ENCODE results near the gene TCTN1. TPM values are rescaled to one million over a fixed set of nuclear protein-coding genes. Genes with fewer than 3 reads are reported as not detected.

The TCTN1 gene
- total RNA-seq, 1 donor from 2014 or later = 15.4 TPM

DNA sequence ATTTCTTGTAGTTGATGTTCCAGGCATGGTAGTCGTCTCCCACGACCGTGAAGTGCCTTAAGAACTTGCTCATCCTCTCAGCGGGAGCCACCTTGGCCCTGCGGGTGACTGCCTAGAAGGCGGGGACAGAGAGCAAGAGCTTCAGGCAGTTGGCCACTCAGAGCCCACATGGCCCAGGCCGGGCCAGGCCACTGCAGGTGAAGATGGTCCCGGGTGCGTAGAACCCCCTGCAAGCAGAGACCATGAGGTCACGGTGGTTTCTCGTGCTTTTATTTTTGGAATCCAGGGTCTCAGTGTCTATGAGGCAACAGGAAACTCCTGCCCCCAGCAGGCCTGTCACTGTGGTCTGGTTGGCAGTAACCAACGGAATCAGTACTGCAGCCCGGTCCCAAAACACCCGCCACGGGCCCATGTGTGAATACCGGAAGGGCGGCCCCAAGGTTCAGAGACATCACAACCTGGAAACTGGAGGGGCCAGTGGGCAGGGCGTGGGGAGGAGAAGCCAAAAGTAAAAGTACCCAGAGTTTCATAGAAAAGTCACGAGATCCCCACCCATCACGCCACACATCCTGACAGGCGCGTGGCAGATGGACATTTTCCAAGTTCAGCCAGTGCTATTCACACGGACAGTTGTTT is 47.5 kb downstream of the TCTN1 start:
- Mint-ChIP-seq H3K27me3 (no peaks in the 10 kb centered on the region), H3K27ac (peak overlapping the region; percentile 88), H3K4me3 (peak overlapping the region; percentile 62), H3K4me1 (peaks cover 20% of the 10 kb centered on the region), H3K9me3 (peaks cover under 1% of the 10 kb centered on the region), H3K36me3 (ENCODE audit: low read depth) (peaks cover 32% of the 10 kb centered on the region)
- intact Hi-C loops (cut with micrococcal nuclease) = loop anchor here (5.0 kb wide), 1 partner anchor 36 kb away; no protein-coding TSS in a partner anchor
- peak; percentile 79 for DNase-seq

DNA sequence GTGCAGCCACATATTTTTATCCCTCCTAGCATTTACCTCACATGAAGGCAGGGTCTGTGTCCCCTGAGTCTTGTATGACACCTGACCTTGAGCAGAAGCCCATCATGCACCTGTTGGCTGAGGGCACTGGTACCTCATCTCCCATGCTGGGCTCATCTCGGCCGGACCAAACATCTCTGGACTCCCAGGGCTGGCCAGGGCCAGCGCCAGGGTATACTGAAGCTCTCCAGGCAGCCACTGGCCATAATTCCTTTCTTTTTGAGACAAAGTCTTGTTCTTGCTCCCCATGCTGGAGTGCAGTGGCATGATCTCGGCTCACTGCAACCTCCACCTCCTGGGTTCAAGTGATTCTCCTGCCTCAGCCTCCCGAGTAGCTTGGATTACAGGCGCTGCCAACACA is 53.0 kb downstream of the TCTN1 start:
- DNase-seq = no peak
- Mint-ChIP-seq H3K27me3 (no peaks in the 10 kb centered on the region), H3K9me3 (peaks cover 4% of the 10 kb centered on the region), H3K4me1 (peaks cover 29% of the 10 kb centered on the region), H3K27ac (no peak overlapping the region), H3K36me3 (ENCODE audit: low read depth) (peaks cover 46% of the 10 kb centered on the region), H3K4me3 (no peak overlapping the region)
- intact Hi-C loops (cut with micrococcal nuclease) = no loop called here

DNA sequence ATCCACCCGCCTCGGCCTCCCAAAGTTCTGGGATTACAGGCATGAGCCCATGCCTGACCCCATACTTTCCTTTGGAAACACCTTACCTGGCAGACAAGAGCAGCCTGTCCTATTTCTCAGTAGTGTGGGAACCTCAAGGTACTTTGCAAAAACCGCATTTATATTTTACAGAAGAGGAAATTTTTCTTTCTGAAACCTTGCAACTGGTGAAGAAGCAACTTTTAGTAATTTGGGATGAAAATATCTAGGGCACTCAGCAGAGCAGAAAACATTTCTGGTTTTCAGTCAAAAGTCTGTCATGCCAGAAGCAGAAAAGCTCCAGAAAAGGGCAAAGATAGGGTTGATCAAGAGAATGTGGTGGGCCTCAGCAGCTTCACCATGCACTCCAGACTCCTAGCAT is 53.7 kb downstream of the TCTN1 start:
- peaks cover 50% of the 10 kb centered on the region for H3K36me3 Mint-ChIP-seq (ENCODE audit: low read depth)
- no peaks in the 10 kb centered on the region for H3K27me3 Mint-ChIP-seq
- H3K4me3 Mint-ChIP-seq = no peak overlapping the region
- DNase-seq = no peak
- peaks cover 29% of the 10 kb centered on the region for H3K4me1 Mint-ChIP-seq
- intact Hi-C loops (cut with micrococcal nuclease) = no loop called here
- no peak overlapping the region for H3K27ac Mint-ChIP-seq
- peaks cover 4% of the 10 kb centered on the region for H3K9me3 Mint-ChIP-seq

DNA sequence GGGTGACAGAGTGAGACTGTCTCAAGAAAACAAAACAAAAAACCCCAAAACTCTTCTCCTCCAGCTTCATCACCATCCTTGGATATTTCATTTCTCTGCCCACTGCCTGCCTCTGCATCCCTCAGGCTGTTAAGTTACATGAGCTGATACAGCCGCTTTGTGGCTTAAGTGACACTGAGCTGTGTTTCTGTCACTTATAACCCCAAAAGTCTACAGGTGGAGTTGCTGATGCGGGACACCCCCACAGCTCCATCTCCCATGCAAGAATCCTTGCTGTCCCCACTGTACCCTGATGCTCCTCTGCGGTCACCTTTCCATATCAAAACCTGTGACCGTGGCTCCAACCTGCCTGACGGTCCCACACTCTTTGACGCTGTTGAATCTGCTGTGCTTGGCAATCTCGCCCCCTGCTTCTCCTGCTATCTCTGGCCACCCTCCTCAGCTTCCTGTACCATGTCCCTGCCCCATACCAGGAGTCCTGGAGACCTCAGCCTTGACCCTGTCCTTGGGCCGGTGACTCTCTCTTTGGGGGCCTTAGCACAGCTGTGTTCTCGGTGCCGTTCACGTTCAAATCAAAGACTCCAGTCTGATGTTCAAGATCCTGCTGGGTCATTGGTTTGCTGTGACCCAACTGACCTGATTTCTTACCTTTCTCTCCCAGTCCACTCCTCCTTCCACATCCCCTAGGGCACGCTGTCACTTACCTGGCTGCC is 54.7 kb downstream of the TCTN1 start:
- Mint-ChIP-seq H3K4me1 (peaks cover 29% of the 10 kb centered on the region), H3K27me3 (no peaks in the 10 kb centered on the region), H3K4me3 (peak overlapping the region; percentile 65), H3K27ac (peak overlapping the region; percentile 90), H3K36me3 (ENCODE audit: low read depth) (peaks cover 52% of the 10 kb centered on the region), H3K9me3 (peaks cover 4% of the 10 kb centered on the region)
- intact Hi-C loops (cut with micrococcal nuclease) = no loop called here
- no peak for DNase-seq

DNA sequence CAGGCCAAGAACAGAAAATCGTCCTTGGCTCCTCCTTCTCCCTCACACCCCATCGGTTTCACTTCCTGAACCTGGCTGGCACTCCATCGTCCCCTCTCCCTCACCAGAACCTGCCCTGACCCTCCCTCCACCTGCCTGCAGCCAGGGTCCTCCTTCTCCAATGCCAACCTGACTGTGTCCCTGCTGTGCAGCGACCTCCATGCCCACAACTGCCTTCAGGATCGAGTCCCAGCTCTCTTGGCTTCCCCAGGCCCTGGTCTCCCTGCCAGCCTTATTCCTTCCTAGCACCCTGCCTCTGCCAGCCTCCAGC is 55.2 kb downstream of the TCTN1 start:
- Mint-ChIP-seq H3K36me3 (ENCODE audit: low read depth) (peaks cover 51% of the 10 kb centered on the region), H3K27me3 (no peaks in the 10 kb centered on the region), H3K4me1 (peaks cover 33% of the 10 kb centered on the region), H3K27ac (peak overlapping the region; percentile 90), H3K9me3 (peaks cover 4% of the 10 kb centered on the region), H3K4me3 (peak overlapping the region; percentile 65)
- DNase-seq = no peak
- intact Hi-C loops (cut with micrococcal nuclease) = no loop called here

DNA sequence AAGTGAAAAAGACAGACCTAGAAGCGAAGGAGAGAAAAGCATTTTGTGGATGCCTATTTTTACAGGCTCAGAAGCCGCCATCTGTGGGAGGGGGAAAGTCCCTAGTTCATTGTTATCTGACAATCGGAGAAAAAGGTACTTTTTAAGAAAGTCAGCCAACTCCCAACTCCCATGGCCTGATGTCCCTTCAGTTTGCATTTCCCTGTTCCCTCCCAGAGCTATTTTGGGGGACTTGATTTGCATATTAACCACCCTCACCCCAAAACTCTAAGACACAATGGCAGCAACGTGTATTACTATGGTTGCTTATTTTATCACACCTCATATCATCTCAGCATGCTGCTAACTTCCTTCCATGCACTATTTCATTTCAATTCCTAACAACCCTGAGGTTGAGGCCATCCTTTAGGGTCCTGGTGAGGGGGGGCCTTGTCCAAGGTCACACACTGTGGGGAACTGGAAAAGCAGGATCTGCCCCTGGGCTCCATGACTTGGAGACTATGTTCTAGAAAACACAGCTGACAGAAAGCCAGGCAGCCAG is 56.3 kb downstream of the TCTN1 start:
- Mint-ChIP-seq H3K4me1 (peaks cover 39% of the 10 kb centered on the region), H3K27ac (peak overlapping the region; percentile 90), H3K9me3 (peaks cover 10% of the 10 kb centered on the region), H3K36me3 (ENCODE audit: low read depth) (peaks cover 47% of the 10 kb centered on the region), H3K4me3 (peak overlapping the region; percentile 65), H3K27me3 (no peaks in the 10 kb centered on the region)
- intact Hi-C loops (cut with micrococcal nuclease) = loop anchor here (2.0 kb wide), 2 partner anchors 19 to 51 kb away; partner anchors contain the start of gene HVCN1
- peak; percentile 84 for DNase-seq

DNA sequence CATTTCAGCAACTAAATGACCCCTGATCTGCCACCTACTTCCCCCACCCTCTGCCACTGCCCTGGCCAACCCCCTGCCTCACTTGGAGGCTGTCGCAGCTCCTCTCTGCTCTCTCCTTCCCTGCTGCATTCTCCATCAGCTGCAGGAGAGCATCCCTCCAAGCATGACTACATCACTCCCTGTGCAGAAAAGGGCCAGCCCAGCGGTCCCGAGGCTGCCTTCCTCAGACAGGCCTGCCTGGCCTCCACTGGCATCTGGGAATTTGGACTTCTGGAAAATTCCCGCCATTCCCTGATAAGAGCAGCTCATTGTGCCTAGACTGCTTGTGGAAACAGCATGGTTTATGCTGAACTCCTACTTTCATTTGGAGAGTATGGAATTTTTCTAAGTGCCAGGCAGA is 62.2 kb downstream of the TCTN1 start:
- intact Hi-C loops (cut with micrococcal nuclease) = no loop called here
- H3K27ac Mint-ChIP-seq = no peak overlapping the region
- H3K9me3 Mint-ChIP-seq = peaks cover 6% of the 10 kb centered on the region
- DNase-seq = no peak
- H3K4me1 Mint-ChIP-seq = peaks cover 31% of the 10 kb centered on the region
- H3K27me3 Mint-ChIP-seq = no peaks in the 10 kb centered on the region
- peaks cover 28% of the 10 kb centered on the region for H3K36me3 Mint-ChIP-seq (ENCODE audit: low read depth)
- H3K4me3 Mint-ChIP-seq = no peak overlapping the region

DNA sequence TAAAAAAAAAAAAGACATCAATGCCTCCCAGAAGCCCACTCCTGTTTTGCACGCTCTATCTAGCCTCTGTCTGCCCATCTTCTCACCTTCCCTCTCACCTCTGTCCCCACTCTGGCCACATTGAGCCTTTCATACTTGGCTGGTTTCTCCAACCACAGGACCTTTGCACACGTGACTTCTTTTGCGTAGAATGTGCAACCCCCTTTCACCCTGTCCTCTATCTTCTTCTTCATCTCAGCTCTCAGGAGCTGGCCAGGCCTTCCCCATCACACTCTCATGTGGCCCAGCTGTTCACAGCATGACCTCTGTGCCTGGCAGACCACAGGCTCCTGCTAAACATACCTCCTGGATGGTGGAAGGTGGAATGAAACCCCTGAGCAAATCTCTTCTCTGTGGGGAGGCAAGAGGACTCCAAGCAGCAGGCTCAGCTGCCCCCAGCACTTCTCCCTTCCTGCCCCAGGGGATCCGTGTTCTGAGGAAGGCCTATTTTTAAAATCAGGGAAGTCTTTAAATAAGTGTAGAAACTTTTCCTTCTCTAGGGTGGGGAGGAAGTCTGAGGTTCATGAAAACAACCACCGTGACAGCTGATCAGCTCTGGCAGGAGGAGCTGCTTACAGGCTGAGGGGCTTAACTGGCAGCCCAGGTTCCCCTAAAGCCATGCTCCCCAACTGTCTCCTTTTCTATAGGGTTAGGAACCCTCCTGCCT is 63.4 kb downstream of the TCTN1 start:
- peaks cover 6% of the 10 kb centered on the region for H3K9me3 Mint-ChIP-seq
- peak; percentile 63 for DNase-seq
- peaks cover 28% of the 10 kb centered on the region for H3K36me3 Mint-ChIP-seq (ENCODE audit: low read depth)
- intact Hi-C loops (cut with micrococcal nuclease) = no loop called here
- H3K27me3 Mint-ChIP-seq = no peaks in the 10 kb centered on the region
- H3K4me3 Mint-ChIP-seq = peak overlapping the region; percentile 31
- peaks cover 30% of the 10 kb centered on the region for H3K4me1 Mint-ChIP-seq
- H3K27ac Mint-ChIP-seq = peak overlapping the region; percentile 51

DNA sequence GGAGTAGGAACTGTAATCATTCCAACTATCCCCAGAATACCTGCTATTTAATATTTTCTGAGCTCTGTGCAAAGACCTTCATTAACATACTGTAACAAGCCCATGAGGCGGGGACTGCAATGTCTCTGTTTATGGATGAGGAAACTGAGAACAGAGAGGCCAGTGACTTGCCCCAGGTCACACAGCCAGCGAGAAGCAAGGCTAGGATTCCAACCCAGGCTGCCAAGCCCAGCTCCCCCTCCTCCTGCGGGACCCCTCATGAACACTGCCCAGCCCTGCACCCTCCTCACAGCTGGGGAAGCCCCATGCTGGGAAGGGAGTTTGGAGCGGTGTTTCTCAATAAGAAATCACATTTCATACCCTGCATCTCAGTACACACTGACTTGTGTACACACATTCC is 64.1 kb downstream of the TCTN1 start:
- DNase-seq = no peak
- no peaks in the 10 kb centered on the region for H3K27me3 Mint-ChIP-seq
- intact Hi-C loops (cut with micrococcal nuclease) = no loop called here
- H3K4me1 Mint-ChIP-seq = peaks cover 30% of the 10 kb centered on the region
- H3K27ac Mint-ChIP-seq = peak overlapping the region; percentile 51
- H3K4me3 Mint-ChIP-seq = peak overlapping the region; percentile 34
- peaks cover 27% of the 10 kb centered on the region for H3K36me3 Mint-ChIP-seq (ENCODE audit: low read depth)
- peaks cover 6% of the 10 kb centered on the region for H3K9me3 Mint-ChIP-seq

DNA sequence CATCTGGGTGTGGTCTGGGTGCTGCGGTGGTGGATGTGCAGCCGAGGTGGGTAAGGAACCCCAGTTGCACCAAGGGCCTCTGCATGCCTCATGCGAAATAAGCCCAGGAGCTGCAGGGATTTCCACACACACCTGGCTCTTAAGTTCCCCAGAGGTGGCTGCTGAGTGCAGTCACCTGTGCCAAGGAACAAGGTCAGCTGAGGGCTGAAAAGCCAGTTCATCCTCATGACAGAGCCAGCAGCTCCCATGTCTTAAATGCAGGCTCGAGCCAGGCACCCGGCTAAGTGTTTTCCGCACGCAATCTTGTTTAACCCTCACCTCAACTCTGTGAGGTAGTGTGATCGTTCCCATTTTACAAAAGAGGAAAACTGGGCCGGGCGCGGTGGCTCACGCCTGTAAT is 65.3 kb downstream of the TCTN1 start:
- H3K27me3 Mint-ChIP-seq = no peaks in the 10 kb centered on the region
- H3K36me3 Mint-ChIP-seq (ENCODE audit: low read depth) = peaks cover 29% of the 10 kb centered on the region
- peaks cover 25% of the 10 kb centered on the region for H3K4me1 Mint-ChIP-seq
- H3K4me3 Mint-ChIP-seq = no peak overlapping the region
- no peak for DNase-seq
- H3K9me3 Mint-ChIP-seq = peaks cover 6% of the 10 kb centered on the region
- no peak overlapping the region for H3K27ac Mint-ChIP-seq
- intact Hi-C loops (cut with micrococcal nuclease) = no loop called here

DNA sequence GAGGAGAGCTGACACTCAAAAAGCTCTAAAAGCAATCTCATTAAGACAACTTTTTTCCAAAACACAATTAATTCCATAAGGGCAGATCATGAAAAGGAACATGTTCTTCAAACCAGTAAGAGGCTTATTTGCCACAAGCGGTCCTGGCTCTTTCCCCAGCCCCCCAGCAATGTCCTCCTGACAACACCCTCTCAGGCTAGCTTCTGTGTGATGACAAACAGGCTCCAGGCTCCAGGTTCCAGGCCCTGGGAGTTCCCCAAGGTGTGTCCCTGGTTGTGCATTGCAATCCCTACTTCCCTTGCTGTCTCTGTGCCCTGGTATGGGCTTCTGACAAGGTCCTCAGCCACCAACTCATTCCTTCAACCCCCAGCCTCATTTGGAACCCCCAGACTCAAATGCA is 66.1 kb downstream of the TCTN1 start:
- Mint-ChIP-seq H3K9me3 (no peaks in the 10 kb centered on the region), H3K4me1 (peaks cover 25% of the 10 kb centered on the region), H3K27me3 (no peaks in the 10 kb centered on the region), H3K36me3 (ENCODE audit: low read depth) (peaks cover 28% of the 10 kb centered on the region), H3K4me3 (no peak overlapping the region), H3K27ac (no peak overlapping the region)
- intact Hi-C loops (cut with micrococcal nuclease) = no loop called here
- DNase-seq = no peak

DNA sequence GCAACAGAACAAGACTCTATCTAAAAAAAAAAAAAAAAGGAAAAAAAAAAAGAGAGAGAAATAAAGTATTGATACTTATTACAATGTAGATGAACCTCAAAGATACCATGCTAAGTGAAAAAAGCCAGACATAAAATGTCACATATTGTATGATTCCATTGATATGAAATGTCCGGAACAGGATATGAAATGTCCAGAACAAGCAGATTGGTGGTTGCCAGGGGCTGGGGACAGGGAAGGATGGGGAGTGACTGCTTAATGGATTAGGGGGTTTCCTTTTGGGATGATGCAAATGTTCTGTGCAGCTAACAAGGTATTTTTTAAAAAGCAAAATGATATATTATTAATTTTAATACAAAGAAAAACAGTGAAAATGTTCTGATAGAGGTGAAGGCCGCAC is 70.0 kb downstream of the TCTN1 start:
- no peaks in the 10 kb centered on the region for H3K9me3 Mint-ChIP-seq
- intact Hi-C loops (cut with micrococcal nuclease) = no loop called here
- no peak overlapping the region for H3K4me3 Mint-ChIP-seq
- DNase-seq = no peak
- H3K36me3 Mint-ChIP-seq (ENCODE audit: low read depth) = peaks cover 42% of the 10 kb centered on the region
- H3K4me1 Mint-ChIP-seq = peaks cover 31% of the 10 kb centered on the region
- no peak overlapping the region for H3K27ac Mint-ChIP-seq
- peaks cover 5% of the 10 kb centered on the region for H3K27me3 Mint-ChIP-seq

DNA sequence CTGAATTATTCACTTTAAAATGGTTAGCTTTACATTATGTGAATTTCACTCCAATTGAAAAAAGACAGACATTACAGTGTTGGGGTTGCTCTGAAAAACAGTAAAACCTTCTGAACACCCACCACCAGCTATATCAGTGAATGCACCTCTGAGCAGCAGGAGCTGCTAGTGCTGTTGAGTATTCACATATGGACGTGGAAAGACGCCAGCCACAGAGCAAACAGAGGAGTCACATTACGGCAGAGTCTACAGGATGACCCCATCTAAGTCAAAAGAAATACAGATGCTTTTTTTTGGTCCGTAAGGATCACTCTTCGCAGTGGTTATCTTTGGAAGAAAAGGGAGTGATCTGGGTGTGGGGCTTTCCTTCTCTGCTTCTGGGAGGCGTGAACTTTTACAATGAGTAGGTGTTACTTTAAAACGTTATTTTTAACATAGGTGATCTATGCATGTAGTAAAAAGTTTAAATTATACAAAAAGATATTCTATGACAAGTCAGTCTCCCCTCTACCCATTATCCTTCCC is 70.4 kb downstream of the TCTN1 start:
- intact Hi-C loops (cut with micrococcal nuclease) = no loop called here
- Mint-ChIP-seq H3K4me1 (peaks cover 31% of the 10 kb centered on the region), H3K27me3 (peaks cover 5% of the 10 kb centered on the region), H3K9me3 (no peaks in the 10 kb centered on the region), H3K4me3 (no peak overlapping the region), H3K36me3 (ENCODE audit: low read depth) (peaks cover 42% of the 10 kb centered on the region), H3K27ac (no peak overlapping the region)
- DNase-seq = no peak
